Left hindlimb (tissue), 1 donor: ENCODE results near the gene PHC2.
A peak's percentile ranks its signal among the peaks of the same experiment; 100 is the strongest.

Source experiments
- DNase-seq: peaks from one replicate; pipeline ENCODE4 v3.0.0-alpha.2; 2018

Gene PHC2

GRCh38 chr1:33388805-33389771 lies 41.8 kb downstream of the PHC2 start:
- peak; percentile 76 for DNase-seq

- no peak for DNase-seq
Observed at GRCh38 chr1:33387625-33388024, 43.3 kb downstream of the PHC2 start.

GRCh38 chr1:33385251-33385650 lies 45.6 kb downstream of the PHC2 start:
- no peak for DNase-seq

- DNase-seq, result no peak
Observed at GRCh38 chr1:33384040-33384812, 46.7 kb downstream of the PHC2 start.

- DNase-seq, result no peak
Observed at GRCh38 chr1:33383489-33383888, 47.4 kb downstream of the PHC2 start.

- DNase-seq, result peak; percentile 77
Observed at GRCh38 chr1:33382661-33383415, 48.1 kb downstream of the PHC2 start.

GRCh38 chr1:33381977-33382376 lies 48.9 kb downstream of the PHC2 start:
- no peak for DNase-seq

- DNase-seq, result no peak
Observed at GRCh38 chr1:33380811-33381210, 50.1 kb downstream of the PHC2 start.

- DNase-seq, result no peak
Observed at GRCh38 chr1:33379631-33380354, 51.1 kb downstream of the PHC2 start.

GRCh38 chr1:33378976-33379375 lies 51.9 kb downstream of the PHC2 start:
- no peak for DNase-seq

- no peak for DNase-seq
Observed at GRCh38 chr1:33378524-33378923, 52.4 kb downstream of the PHC2 start.

- DNase-seq, result no peak
Observed at GRCh38 chr1:33377756-33378155, 53.1 kb downstream of the PHC2 start.

- no peak for DNase-seq
Observed at GRCh38 chr1:33377013-33377412, 53.9 kb downstream of the PHC2 start.

- DNase-seq, result no peak
Observed at GRCh38 chr1:33375316-33375715, 55.6 kb downstream of the PHC2 start.

GRCh38 chr1:33374336-33375105 lies 56.4 kb downstream of the PHC2 start:
- no peak for DNase-seq

- no peak for DNase-seq
Observed at GRCh38 chr1:33373606-33374005, 57.3 kb downstream of the PHC2 start.

GRCh38 chr1:33372677-33373076 lies 58.2 kb downstream of the PHC2 start:
- no peak for DNase-seq

- no peak for DNase-seq
Observed at GRCh38 chr1:33372162-33372561, 58.7 kb downstream of the PHC2 start.

GRCh38 chr1:33371334-33371733 lies 59.6 kb downstream of the PHC2 start:
- DNase-seq, result no peak

GRCh38 chr1:33370827-33371226 lies 60.1 kb downstream of the PHC2 start:
- DNase-seq, result no peak

- no peak for DNase-seq
Observed at GRCh38 chr1:33370301-33370700, 60.6 kb downstream of the PHC2 start.

GRCh38 chr1:33369764-33370163 lies 61.1 kb downstream of the PHC2 start:
- no peak for DNase-seq
